K562 (cell line): ENCODE data around the gene PXMP2. TPM values are rescaled to one million over a fixed set of nuclear protein-coding genes. Genes with fewer than 3 reads are reported as not detected.

ENCODE experiments used
- BCL6 ChIP-seq: fragments of 250-450 bp; sonication (Bioruptor Pico); IDR thresholded peaks from 2 replicates; pipeline ENCODE4 v1.4.0; 2020
- BDP1 ChIP-seq: IDR thresholded peaks from 3 replicates; pipeline ENCODE4 v1.6.1; 2011; ENCODE audit not compliant: insufficient read length, insufficient read depth
- CHD2 ChIP-seq: IDR thresholded peaks from 2 replicates; pipeline ENCODE4 v1.6.1; 2011; ENCODE audit warnings: low read depth, low read length
- E2F3 ChIP-seq: fragments of 250-450 bp; sonication (Bioruptor Pico); IDR thresholded peaks from 2 replicates; pipeline ENCODE4 v1.4.0; 2020; ENCODE audit warnings: mild to moderate bottlenecking
- HDGF ChIP-seq: fragments of 450-650 bp; IDR thresholded peaks from 2 replicates; pipeline ENCODE4 v1.6.1; 2016
- JUN ChIP-seq, 2 experiments: sonication (generic) in 1 of 2; formaldehyde crosslinking in 1 of 2; IDR thresholded peaks; 2 replicates each; pipeline versions ENCODE4 v1.6.1 to v1.8.0; 2012 to 2022; ENCODE audit warnings: borderline replicate concordance in 2 of 2, mild to moderate bottlenecking in 2 of 2, improper control_type of control experiment in 1 of 2, low read depth in 1 of 2, low read length in 1 of 2, missing genetic modification reagents in 1 of 2
- KAT8 ChIP-seq: fragments of 450-650 bp; IDR thresholded peaks from 2 replicates; pipeline ENCODE4 v1.6.1; 2016; ENCODE audit warnings: low read depth, mild to moderate bottlenecking
- NCOR1 ChIP-seq: fragments of 450-650 bp; IDR thresholded peaks from 2 replicates; pipeline ENCODE4 v1.6.1; 2016; ENCODE audit warnings: mild to moderate bottlenecking, moderate library complexity
- NFYB ChIP-seq: IDR thresholded peaks from 2 replicates; pipeline ENCODE4 v1.6.1; 2011; ENCODE audit warnings: mild to moderate bottlenecking, moderate library complexity; ENCODE audit not compliant: insufficient read length; ENCODE audit errors: extremely low read depth
- NR2C2 ChIP-seq, 2 experiments: fragments of 200-800 bp in 1 of 2; sonication (Bioruptor generic) in 1 of 2; sonication (generic) in 1 of 2; formaldehyde crosslinking in 1 of 2; IDR thresholded peaks; 2 replicates each; pipeline versions ENCODE4 v1.6.1 to v1.8.0; 2016 to 2022; ENCODE audit warnings: mild to moderate bottlenecking in 1 of 2, missing compliant biosample characterization in 1 of 2, missing genetic modification characterization in 1 of 2, missing genetic modification reagents in 1 of 2
- RBM22 ChIP-seq: fragments of 200-400 bp; formaldehyde crosslinking; IDR thresholded peaks from 2 replicates; pipeline ENCODE4 v1.6.1; 2018; ENCODE audit warnings: low read length, low read depth; ENCODE audit not compliant: poor library complexity, severe bottlenecking
- SAFB2 ChIP-seq: fragments of 200-400 bp; formaldehyde crosslinking; IDR thresholded peaks from 2 replicates; pipeline ENCODE4 v1.6.1; 2018; ENCODE audit warnings: borderline replicate concordance, low read length, low read depth, moderate library complexity; ENCODE audit not compliant: severe bottlenecking
- SOX6 ChIP-seq: fragments of 450-650 bp; IDR thresholded peaks from 2 replicates; pipeline ENCODE4 v1.6.1; 2014; ENCODE audit warnings: mild to moderate bottlenecking
- TARDBP ChIP-seq: fragments of 450-650 bp; IDR thresholded peaks from 2 replicates; pipeline ENCODE4 v1.6.1; 2016
- WHSC1 ChIP-seq: IDR thresholded peaks from one replicate; pipeline ENCODE4 v1.6.1; 2012; ENCODE audit warnings: low read length, control low read depth, inconsistent platforms
- ZBTB1 ChIP-seq: sonication (generic); formaldehyde crosslinking; IDR thresholded peaks from 2 replicates; pipeline ENCODE4 v1.8.1; 2023; ENCODE audit warnings: missing genetic modification reagents, low read depth, mild to moderate bottlenecking, borderline replicate concordance
- ZKSCAN1 ChIP-seq: fragments of 150-350 bp; IDR thresholded peaks from 2 replicates; pipeline ENCODE4 v1.6.1; 2016; ENCODE audit warnings: low read depth, low read length
- polyA plus RNA-seq, 8 experiments: library from polyadenylated mRNA; depleted of rRNA in 4 of 8; stranded (reverse) in 5 of 8; unstranded in 3 of 8; fragments of >200 nt; fragmentation: Nextera tagmentation in 2 of 8; fragmentation: Illumina TruSeq in 1 of 8; extraction: Ambion mirVana in 2 of 8; extraction: Trizol in 1 of 8; gene quantifications; 2 replicates each; pipeline versions ENCODE4 v1.2.1 to v1.2.3, GENCODE V29; 2011 to 2014; ENCODE audit warnings: inconsistent platforms in 1 of 8, missing spikeins in 1 of 8
- total RNA-seq, 7 experiments: library from RNA; depleted of rRNA in 6 of 7; stranded (reverse); fragments of >200 nt in 6 of 7; fragmentation: Illumina TruSeq in 2 of 7; extraction: Trizol in 2 of 7; gene quantifications; 2 replicates each; pipeline versions ENCODE4 v1.2.1 to v1.2.3, GENCODE V29; 2011 to 2021; ENCODE audit warnings: low replicate concordance in 1 of 7
- TF ChIP-seq, protein P1 (sequence below): sonication (generic); formaldehyde crosslinking; IDR thresholded peaks from 2 replicates; pipeline ENCODE4 v1.5.0; 2020; ENCODE audit warnings: missing genetic modification reagents
- TF ChIP-seq, protein P2 (sequence below): sonication (generic); IDR thresholded peaks from 2 replicates; pipeline ENCODE4 v1.6.1; 2016
- TF ChIP-seq, protein P3 (sequence below): sonication (generic); formaldehyde crosslinking; IDR thresholded peaks from 2 replicates; pipeline ENCODE4 v1.8.1; 2023; ENCODE audit warnings: mild to moderate bottlenecking, missing genetic modification reagents
- TF ChIP-seq, protein P4 (sequence below): sonication (generic); formaldehyde crosslinking; IDR thresholded peaks from 2 replicates; pipeline ENCODE4 v1.8.1; 2022; ENCODE audit warnings: missing genetic modification reagents

Gene PXMP2
- total and polyA plus RNA-seq, 9 of the 15 experiments (the other 6 are each of a cell fraction or from before 2014, with no cell fraction given): 3.0 to 66.1 (median 44.7) TPM

DNA sequence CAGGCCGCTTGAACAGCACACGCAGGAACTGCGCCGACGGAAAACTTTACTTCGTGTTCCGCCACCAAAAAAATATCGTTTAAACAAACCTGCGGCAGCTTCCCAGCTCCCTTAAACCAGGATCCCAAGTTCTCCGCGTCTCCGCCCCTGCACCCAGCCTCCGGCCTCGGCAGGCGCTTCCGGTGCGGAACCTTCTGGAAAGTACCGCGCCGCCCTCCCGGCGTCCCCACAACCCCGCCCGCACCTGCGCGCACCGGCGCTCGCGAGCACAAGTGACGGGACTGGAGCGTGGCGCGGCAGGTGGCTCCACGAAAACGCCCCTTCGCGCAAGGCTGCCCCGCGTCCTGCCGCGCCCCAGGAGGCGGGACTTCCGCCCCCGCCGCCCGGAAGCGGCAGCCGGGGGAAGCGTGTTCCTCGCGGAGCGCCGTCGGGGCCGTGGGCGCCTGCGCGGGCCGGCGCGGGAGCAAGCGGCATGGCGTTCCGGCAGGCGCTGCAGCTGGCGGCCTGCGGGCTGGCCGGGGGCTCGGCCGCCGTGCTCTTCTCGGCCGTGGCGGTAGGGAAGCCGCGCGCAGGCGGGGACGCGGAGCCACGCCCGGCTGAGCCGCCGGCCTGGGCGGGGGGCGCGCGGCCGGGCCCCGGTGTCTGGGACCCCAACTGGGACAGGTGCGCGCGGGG is 23.2 kb downstream of the PXMP2 start, which contains the start of gene PGAM5 (continued):
- TF ChIP-seq, protein P1, sequence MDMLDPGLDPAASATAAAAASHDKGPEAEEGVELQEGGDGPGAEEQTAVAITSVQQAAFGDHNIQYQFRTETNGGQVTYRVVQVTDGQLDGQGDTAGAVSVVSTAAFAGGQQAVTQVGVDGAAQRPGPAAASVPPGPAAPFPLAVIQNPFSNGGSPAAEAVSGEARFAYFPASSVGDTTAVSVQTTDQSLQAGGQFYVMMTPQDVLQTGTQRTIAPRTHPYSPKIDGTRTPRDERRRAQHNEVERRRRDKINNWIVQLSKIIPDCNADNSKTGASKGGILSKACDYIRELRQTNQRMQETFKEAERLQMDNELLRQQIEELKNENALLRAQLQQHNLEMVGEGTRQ: no peak
- TF ChIP-seq WHSC1 (no peak), BDP1 (no peak), NCOR1 (no peak), KAT8 (no peak), E2F3 (CRISPR knock-in tag) (peak; percentile 78), NFYB (no peak), NR2C2 (CRISPR knock-in tag; IDR thresholded peaks at IDR 0.05) (no peak), NR2C2 (tag; IDR thresholded peaks at IDR 0.05) (peak; percentile 65; the same call in 1 of the 2 replicates), SAFB2 (no peak), HDGF (no peak), CHD2 (peak; percentile 91), RBM22 (peak; percentile 61), SOX6 (peak; percentile 76), BCL6 (CRISPR knock-in tag) (no peak), ZBTB1 (CRISPR knock-in tag) (no peak), JUN (IDR thresholded peaks at IDR 0.05; ENCODE audit: borderline replicate concordance, low read depth, low read length) (peak; percentile 50; the same call in 1 of the 2 replicates), JUN (CRISPR knock-in tag; IDR thresholded peaks at IDR 0.05; ENCODE audit: borderline replicate concordance) (no peak), TARDBP (peak; percentile 99), ZKSCAN1 (peak; percentile 42; the same call in 1 of the 2 replicates)
- TF ChIP-seq, protein P2, sequence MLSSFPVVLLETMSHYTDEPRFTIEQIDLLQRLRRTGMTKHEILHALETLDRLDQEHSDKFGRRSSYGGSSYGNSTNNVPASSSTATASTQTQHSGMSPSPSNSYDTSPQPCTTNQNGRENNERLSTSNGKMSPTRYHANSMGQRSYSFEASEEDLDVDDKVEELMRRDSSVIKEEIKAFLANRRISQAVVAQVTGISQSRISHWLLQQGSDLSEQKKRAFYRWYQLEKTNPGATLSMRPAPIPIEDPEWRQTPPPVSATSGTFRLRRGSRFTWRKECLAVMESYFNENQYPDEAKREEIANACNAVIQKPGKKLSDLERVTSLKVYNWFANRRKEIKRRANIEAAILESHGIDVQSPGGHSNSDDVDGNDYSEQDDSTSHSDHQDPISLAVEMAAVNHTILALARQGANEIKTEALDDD: no peak
- TF ChIP-seq, protein P3, sequence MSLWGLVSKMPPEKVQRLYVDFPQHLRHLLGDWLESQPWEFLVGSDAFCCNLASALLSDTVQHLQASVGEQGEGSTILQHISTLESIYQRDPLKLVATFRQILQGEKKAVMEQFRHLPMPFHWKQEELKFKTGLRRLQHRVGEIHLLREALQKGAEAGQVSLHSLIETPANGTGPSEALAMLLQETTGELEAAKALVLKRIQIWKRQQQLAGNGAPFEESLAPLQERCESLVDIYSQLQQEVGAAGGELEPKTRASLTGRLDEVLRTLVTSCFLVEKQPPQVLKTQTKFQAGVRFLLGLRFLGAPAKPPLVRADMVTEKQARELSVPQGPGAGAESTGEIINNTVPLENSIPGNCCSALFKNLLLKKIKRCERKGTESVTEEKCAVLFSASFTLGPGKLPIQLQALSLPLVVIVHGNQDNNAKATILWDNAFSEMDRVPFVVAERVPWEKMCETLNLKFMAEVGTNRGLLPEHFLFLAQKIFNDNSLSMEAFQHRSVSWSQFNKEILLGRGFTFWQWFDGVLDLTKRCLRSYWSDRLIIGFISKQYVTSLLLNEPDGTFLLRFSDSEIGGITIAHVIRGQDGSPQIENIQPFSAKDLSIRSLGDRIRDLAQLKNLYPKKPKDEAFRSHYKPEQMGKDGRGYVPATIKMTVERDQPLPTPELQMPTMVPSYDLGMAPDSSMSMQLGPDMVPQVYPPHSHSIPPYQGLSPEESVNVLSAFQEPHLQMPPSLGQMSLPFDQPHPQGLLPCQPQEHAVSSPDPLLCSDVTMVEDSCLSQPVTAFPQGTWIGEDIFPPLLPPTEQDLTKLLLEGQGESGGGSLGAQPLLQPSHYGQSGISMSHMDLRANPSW (CRISPR knock-in tag): no peak
- TF ChIP-seq, protein P4, sequence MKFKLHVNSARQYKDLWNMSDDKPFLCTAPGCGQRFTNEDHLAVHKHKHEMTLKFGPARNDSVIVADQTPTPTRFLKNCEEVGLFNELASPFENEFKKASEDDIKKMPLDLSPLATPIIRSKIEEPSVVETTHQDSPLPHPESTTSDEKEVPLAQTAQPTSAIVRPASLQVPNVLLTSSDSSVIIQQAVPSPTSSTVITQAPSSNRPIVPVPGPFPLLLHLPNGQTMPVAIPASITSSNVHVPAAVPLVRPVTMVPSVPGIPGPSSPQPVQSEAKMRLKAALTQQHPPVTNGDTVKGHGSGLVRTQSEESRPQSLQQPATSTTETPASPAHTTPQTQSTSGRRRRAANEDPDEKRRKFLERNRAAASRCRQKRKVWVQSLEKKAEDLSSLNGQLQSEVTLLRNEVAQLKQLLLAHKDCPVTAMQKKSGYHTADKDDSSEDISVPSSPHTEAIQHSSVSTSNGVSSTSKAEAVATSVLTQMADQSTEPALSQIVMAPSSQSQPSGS (CRISPR knock-in tag): no peak
